IMR-90 (cell line): ENCODE measurements around the gene PRTG. TPM values are rescaled to one million over a fixed set of nuclear protein-coding genes. Genes with fewer than 3 reads are reported as not detected.

Experiments used
- ATAC-seq: fragments of 200-7000 bp; cut with Tn5 transposase; 2 replicates; pipeline ENCODE4 v1.9.1; 2020; ENCODE audit warnings: low read depth, mild to moderate bottlenecking, moderate library complexity
- BruUV-seq: library from RNA; stranded (reverse); fragments of 400-500 nt; replicated peaks from 2 replicates; lab custom pipeline; 2021; lab: Mats Ljungman, UMichigan
- CTCF ChIA-PET: fragments of 300-600 bp; formaldehyde crosslinking; extraction: SDS; loops from one replicate; lab custom pipeline; 2021; ENCODE audit warnings: antibody characterized with exemption; lab: Yijun Ruan, JAX
- POLR2A ChIA-PET: fragments of 300-600 bp; sonication (Branson Sonifier 250); formaldehyde crosslinking; loops from one replicate; lab custom pipeline; 2022; ENCODE audit warnings: antibody characterized with exemption; ENCODE audit not compliant: unreplicated experiment; lab: Charles Lee
- DNase-seq: peaks from one replicate; pipeline ENCODE4 v3.0.0; 2013
- H2AFZ ChIP-seq: replicated peaks from 2 replicates; pipeline ENCODE3; 2013; ENCODE audit warnings: low read length, mild to moderate bottlenecking; ENCODE audit not compliant: poor library complexity
- H2AK5ac ChIP-seq: 2 replicates; pipeline ENCODE4 v1.6.1; 2013; ENCODE audit warnings: low read depth, low read length, inconsistent platforms
- H2AK9ac ChIP-seq: replicated peaks from 2 replicates; pipeline ENCODE3; 2013; ENCODE audit warnings: mild to moderate bottlenecking, low read depth, low read length, moderate library complexity; ENCODE audit not compliant: poor library complexity
- H2BK120ac ChIP-seq: 2 replicates; pipeline ENCODE4 v1.6.1; 2013; ENCODE audit warnings: low read depth, low read length, inconsistent platforms
- H2BK15ac ChIP-seq: 3 replicates; pipeline ENCODE4 v1.6.1; 2013; ENCODE audit warnings: low read depth, low read length, inconsistent platforms
- H2BK20ac ChIP-seq: 2 replicates; pipeline ENCODE4 v1.6.1; 2013; ENCODE audit warnings: low read depth, mild to moderate bottlenecking, inconsistent platforms, low read length, moderate library complexity
- H2BK5ac ChIP-seq: 2 replicates; pipeline ENCODE4 v1.6.1; 2013; ENCODE audit warnings: mild to moderate bottlenecking, low read depth, low read length, inconsistent platforms; ENCODE audit not compliant: poor library complexity, severe bottlenecking
- H3K14ac ChIP-seq: replicated peaks from 2 replicates; pipeline ENCODE4 v1.6.1; 2013; ENCODE audit warnings: low read depth, low read length, inconsistent platforms
- H3K18ac ChIP-seq: 2 replicates; pipeline ENCODE4 v1.6.1; 2013; ENCODE audit warnings: low read depth, low read length, control low read depth
- H3K23ac ChIP-seq: 2 replicates; pipeline ENCODE4 v1.6.1; 2013; ENCODE audit warnings: low read depth, low read length, inconsistent platforms
- H3K27ac ChIP-seq: 2 replicates; pipeline ENCODE4 v1.5.1; 2013; ENCODE audit warnings: mild to moderate bottlenecking, control low read depth, low read length; ENCODE audit not compliant: insufficient read depth
- H3K27me3 ChIP-seq: 2 replicates; pipeline ENCODE4 v1.6.1; 2013; ENCODE audit warnings: low read length; ENCODE audit not compliant: control insufficient read depth, insufficient read depth
- H3K36me3 ChIP-seq: 2 replicates; pipeline ENCODE4 v1.6.1; 2013; ENCODE audit warnings: low read length, mixed read lengths; ENCODE audit not compliant: control insufficient read depth, insufficient read depth
- H3K4ac ChIP-seq: 2 replicates; pipeline ENCODE4 v1.6.1; 2013; ENCODE audit warnings: low read depth, low read length, inconsistent platforms
- H3K4me1 ChIP-seq: 2 replicates; pipeline ENCODE4 v1.6.1; 2013; ENCODE audit warnings: low read length, mixed read lengths; ENCODE audit not compliant: control insufficient read depth, insufficient read depth
- H3K4me2 ChIP-seq: 2 replicates; pipeline ENCODE4 v1.6.1; 2013; ENCODE audit warnings: low read depth, mild to moderate bottlenecking, control low read depth, low read length, moderate library complexity
- H3K4me3 ChIP-seq: 2 replicates; pipeline ENCODE4 v1.5.1; 2013; ENCODE audit warnings: low read depth, mild to moderate bottlenecking, control low read depth, low read length, moderate library complexity; ENCODE audit not compliant: insufficient read depth
- H3K56ac ChIP-seq: 2 replicates; pipeline ENCODE4 v1.6.1; 2013; ENCODE audit warnings: low read length, inconsistent platforms; ENCODE audit not compliant: insufficient read depth; ENCODE audit errors: extremely low read depth
- H3K79me1 ChIP-seq, 2 experiments: 2 replicates each; pipeline ENCODE4 v1.6.1; 2013; ENCODE audit warnings: low read length in 2 of 2, inconsistent platforms in 1 of 2, low read depth in 1 of 2
- H3K9ac ChIP-seq: 2 replicates; pipeline ENCODE4 v1.6.1; 2013; ENCODE audit warnings: low read depth, low read length, control low read depth
- H3K9me1 ChIP-seq: 2 replicates; pipeline ENCODE4 v1.6.1; 2013; ENCODE audit warnings: low read length, inconsistent platforms; ENCODE audit not compliant: insufficient read depth
- H3K9me3 ChIP-seq: 2 replicates; pipeline ENCODE4 v1.6.1; 2013; ENCODE audit warnings: low read length; ENCODE audit not compliant: control insufficient read depth, insufficient read depth
- H4K20me1 ChIP-seq: 2 replicates; pipeline ENCODE4 v1.6.1; 2013; ENCODE audit warnings: low read length, inconsistent platforms; ENCODE audit not compliant: insufficient read depth
- H4K5ac ChIP-seq: 2 replicates; pipeline ENCODE4 v1.6.1; 2013; ENCODE audit warnings: mild to moderate bottlenecking, low read depth, low read length, control low read depth
- H4K8ac ChIP-seq, 2 experiments: 2 replicates each; pipeline ENCODE4 v1.6.1; 2013; ENCODE audit warnings: low read depth in 2 of 2, low read length in 2 of 2, control low read depth in 1 of 2, inconsistent platforms in 1 of 2
- H4K91ac ChIP-seq: 2 replicates; pipeline ENCODE4 v1.6.1; 2013; ENCODE audit warnings: low read depth, low read length, inconsistent platforms; ENCODE audit not compliant: insufficient read depth
- BHLHE40 ChIP-seq: fragments of 150-350 bp; IDR thresholded peaks from 2 replicates; pipeline ENCODE4 v1.6.1; 2016; ENCODE audit warnings: mild to moderate bottlenecking, low read depth, low read length
- CEBPB ChIP-seq: IDR thresholded peaks from 2 replicates; pipeline ENCODE4 v1.6.1; 2012; ENCODE audit warnings: low read depth, low read length, improper control_type of control experiment
- CTCF ChIP-seq: conservative IDR thresholded peaks from 2 replicates; pipeline ENCODE4 v1.5.1; 2012; ENCODE audit warnings: mild to moderate bottlenecking, low read depth, low read length, improper control_type of control experiment
- FOS ChIP-seq: fragments of 150-350 bp; IDR thresholded peaks from 2 replicates; pipeline ENCODE4 v1.6.1; 2016; ENCODE audit warnings: low read depth, low read length
- RCOR1 ChIP-seq: IDR thresholded peaks from 2 replicates; pipeline ENCODE4 v1.6.1; 2012; ENCODE audit warnings: mild to moderate bottlenecking, low read length, improper control_type of control experiment; ENCODE audit not compliant: insufficient replicate concordance
- SMC3 ChIP-seq: fragments of 150-350 bp; IDR thresholded peaks from 2 replicates; pipeline ENCODE4 v1.6.1; 2016; ENCODE audit warnings: low read depth, mild to moderate bottlenecking, antibody characterized with exemption, low read length, moderate library complexity
- WGBS, 2 experiments: methylation state at CpG; one replicate each; pipeline versions ENCODE4 v1.1.5 to v1.1.7; 2013; ENCODE audit warnings: missing lambda C conversion rate in 2 of 2; ENCODE audit not compliant: insufficient read length in 1 of 2; ENCODE audit errors: extremely low coverage in 2 of 2; 5-methylcytosine and 5-hydroxymethylcytosine counted together
- dilution Hi-C: fragments of 300-500 bp; cut with HindIII; formaldehyde crosslinking; loops from one replicate; pipeline ENCODE4 v1.14.3; 2018; ENCODE audit warnings: low sequenced_read_pairs; ENCODE audit not compliant: unreplicated experiment
- in situ Hi-C: fragments of 300-500 bp; cut with MboI; formaldehyde crosslinking; loops from 3 replicates; pipeline ENCODE4 v1.14.3; 2019; ENCODE audit warnings: low sequenced_read_pairs, inconsistent platforms, mixed read lengths
- intact Hi-C: fragments of 100-400 bp; cut with micrococcal nuclease; formaldehyde crosslinking; loops from 2 replicates; pipeline ENCODE4 v1.10.0; 2022
- polyA plus RNA-seq, 3 experiments: library from polyadenylated mRNA; depleted of rRNA; stranded (reverse); fragments of >200 nt; gene quantifications; 2 replicates each; pipeline ENCODE4 v1.2.3, GENCODE V29; 2012; ENCODE audit warnings: low replicate concordance in 1 of 3
- total RNA-seq: library from RNA; depleted of rRNA; stranded (reverse); fragments of >200 nt; gene quantifications from 2 replicates; pipeline ENCODE4 v1.2.3, GENCODE V29; 2012
- TF ChIP-seq, protein P1 (sequence below): fragments of 150-350 bp; IDR thresholded peaks from 2 replicates; pipeline ENCODE4 v1.6.1; 2017; ENCODE audit warnings: mild to moderate bottlenecking, antibody characterized with exemption, low read length, low read depth

The PRTG gene
- total and polyA plus RNA-seq, 2 of the 4 experiments (the other 2 are of a cell fraction) = 0.99 to 1.4 TPM

DNA sequence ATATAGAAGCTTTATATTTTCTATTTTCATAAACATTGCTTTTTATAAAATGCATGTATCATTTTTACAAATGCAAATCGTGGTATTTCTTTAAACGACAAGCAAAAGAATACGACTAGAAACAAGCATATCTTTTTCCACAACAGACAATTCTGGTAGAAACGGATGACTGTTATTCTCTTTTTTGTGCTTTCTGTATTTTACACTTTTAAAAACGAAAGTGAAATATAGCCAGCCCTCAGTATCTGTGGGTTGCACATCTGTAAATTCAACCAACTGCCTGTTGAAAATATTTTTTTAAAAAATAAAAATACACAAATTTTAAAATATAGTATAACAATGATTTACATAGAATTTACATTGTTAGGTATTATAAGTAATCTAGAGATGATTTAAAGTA, 61.3 kb downstream of the PRTG start:
- TF ChIP-seq SMC3 = no peak
- no peak for TF ChIP-seq CTCF
- TF ChIP-seq, protein P1, sequence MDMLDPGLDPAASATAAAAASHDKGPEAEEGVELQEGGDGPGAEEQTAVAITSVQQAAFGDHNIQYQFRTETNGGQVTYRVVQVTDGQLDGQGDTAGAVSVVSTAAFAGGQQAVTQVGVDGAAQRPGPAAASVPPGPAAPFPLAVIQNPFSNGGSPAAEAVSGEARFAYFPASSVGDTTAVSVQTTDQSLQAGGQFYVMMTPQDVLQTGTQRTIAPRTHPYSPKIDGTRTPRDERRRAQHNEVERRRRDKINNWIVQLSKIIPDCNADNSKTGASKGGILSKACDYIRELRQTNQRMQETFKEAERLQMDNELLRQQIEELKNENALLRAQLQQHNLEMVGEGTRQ = no peak
- no peak for TF ChIP-seq RCOR1
- no peak for TF ChIP-seq CEBPB
- no peak for TF ChIP-seq FOS
- no peak for TF ChIP-seq BHLHE40
- Histone ChIP-seq H3K4me3 (no peak overlapping the region), H3K9me3 (no peaks in the 10 kb centered on the region), H2BK20ac (no peak overlapping the region), H3K14ac (no peak overlapping the region), H3K9ac (no peak overlapping the region), H3K27ac (no peak overlapping the region), H3K4me2 (no peak overlapping the region), H3K36me3 (no peaks in the 10 kb centered on the region), H3K9me1 (no peaks in the 10 kb centered on the region), H3K23ac (no peak overlapping the region), H2AFZ (no peak overlapping the region), H4K91ac (no peak overlapping the region), H2AK5ac (no peak overlapping the region), H3K79me1 (no peaks in the 10 kb centered on the region), H4K8ac (no peak overlapping the region), H2BK120ac (no peak overlapping the region), H3K56ac (no peak overlapping the region), H2AK9ac (no peak overlapping the region), H3K27me3 (no peaks in the 10 kb centered on the region; the same call in 1 of the 2 replicates), H3K18ac (no peak overlapping the region), H4K5ac (no peak overlapping the region), H3K4ac (no peak overlapping the region), H2BK15ac (no peak overlapping the region), H3K4me1 (no peaks in the 10 kb centered on the region), H2BK5ac (no peak overlapping the region), H4K20me1 (no peaks in the 10 kb centered on the region)
- 80% methylated on average over 1 of the region's 5 CpGs; no CpG with 5 or more reads in 1 of the 2 experiments for WGBS, 2 experiments
- ChIA-PET POLR2A (no interaction called here), CTCF (no interaction called here)
- ATAC-seq (no peak), DNase-seq (no peak)
- in situ Hi-C loops = no loop called here
- no TSS peak for BruUV-seq
- dilution Hi-C loops = no loop called here
- intact Hi-C loops = no loop called here
